T-cell (primary cell): Measurements from ENCODE around the gene RNASET2. TPM values are rescaled to one million over a fixed set of nuclear protein-coding genes. Genes with fewer than 3 reads are reported as not detected.
"Not testable (repeated sequence)": the region's sequence is repeated elsewhere in the genome, so short reads cannot be mapped to it uniquely, and the experiment has no call there.

Source experiments
- ATAC-seq, 4 experiments: fragments of 200-7000 bp in 3 of 4; fragments of 150-1000 bp in 1 of 4; cut with Tn5 transposase; replicated peaks in 1 of 4; 1 replicate in 3 of 4; 2 replicates in 1 of 4; pipeline ENCODE4 v1.10.0; 2021; ENCODE audit warnings: moderate library complexity in 3 of 4, mild to moderate bottlenecking in 2 of 4, moderate number of reproducible peaks in 1 of 4
- CTCF ChIA-PET, 2 donors: fragments of 300-600 bp; sonication (Branson Sonifier 250); formaldehyde crosslinking; loops; one replicate each; lab custom pipeline; 2022; ENCODE audit warnings: antibody characterized with exemption in 2 of 2; lab: Charles Lee
- POLR2A ChIA-PET, 2 donors: fragments of 300-600 bp; sonication (Branson Sonifier 250); formaldehyde crosslinking; loops; one replicate each; lab custom pipeline; 2022; ENCODE audit warnings: antibody characterized with exemption in 2 of 2; lab: Charles Lee
- DNase-seq, 35 experiments: peaks; one replicate each; pipeline versions ENCODE4 v3.0.0 to v3.0.0-alpha.2; 2013 to 2023
- H3K27ac ChIP-seq: one replicate; pipeline ENCODE4 v1.5.1; 2013; ENCODE audit warnings: low read length
- H3K27me3 ChIP-seq, 2 experiments: replicated peaks in 1 of 2; 1 replicate in 1 of 2; 2 replicates in 1 of 2; pipeline versions ENCODE4 v1.6.1 to v1.7.0; 2013; ENCODE audit warnings: low read length in 1 of 2, mixed read lengths in 1 of 2; ENCODE audit not compliant: control insufficient read depth in 2 of 2, insufficient read depth in 2 of 2; ENCODE audit errors: extremely low read depth in 1 of 2
- H3K36me3 ChIP-seq, 2 donors: 1 replicate in 1 of 2; 2 replicates in 1 of 2; pipeline versions ENCODE4 v1.6.1 to v1.7.0; 2013; ENCODE audit warnings: low read length in 1 of 2; ENCODE audit not compliant: control insufficient read depth in 2 of 2, insufficient read depth in 1 of 2; ENCODE audit errors: extremely low read depth in 1 of 2
- H3K4me1 ChIP-seq, 2 experiments: 1 replicate in 1 of 2; 2 replicates in 1 of 2; pipeline versions ENCODE4 v1.6.1 to v1.7.0; 2013; ENCODE audit warnings: low read length in 2 of 2, mixed read lengths in 1 of 2; ENCODE audit not compliant: insufficient read depth in 2 of 2, control insufficient read depth in 1 of 2; ENCODE audit errors: extremely low read depth in 1 of 2
- H3K4me3 ChIP-seq, 2 donors: 1 replicate in 1 of 2; 2 replicates in 1 of 2; pipeline versions ENCODE4 v1.5.1 to v1.7.0; 2013; ENCODE audit warnings: mild to moderate bottlenecking in 2 of 2, low read length in 1 of 2, moderate library complexity in 1 of 2; ENCODE audit not compliant: control insufficient read depth in 1 of 2; ENCODE audit errors: extremely low read depth in 1 of 2
- H3K9me3 ChIP-seq: 2 replicates; pipeline ENCODE4 v1.7.0; 2013
- H3K27ac Mint-ChIP-seq, 2 donors: one replicate each; pipeline ENCODE4 v1.8.0; 2020 to 2021; ENCODE audit warnings: mild to moderate bottlenecking in 2 of 2, mixed read lengths in 2 of 2
- H3K27me3 Mint-ChIP-seq, 2 donors: one replicate each; pipeline ENCODE4 v1.8.0; 2021 to 2022; ENCODE audit warnings: mixed read lengths in 2 of 2
- H3K36me3 Mint-ChIP-seq: one replicate; pipeline ENCODE4 v1.8.0; 2021; ENCODE audit warnings: mixed read lengths
- H3K4me1 Mint-ChIP-seq, 3 donors: one replicate each; pipeline ENCODE4 v1.8.0; 2020 to 2022; ENCODE audit warnings: mixed read lengths in 3 of 3, mild to moderate bottlenecking in 1 of 3
- H3K4me3 Mint-ChIP-seq, 3 donors: one replicate each; pipeline ENCODE4 v1.8.0; 2020 to 2022; ENCODE audit warnings: mild to moderate bottlenecking in 3 of 3, mixed read lengths in 3 of 3, moderate library complexity in 3 of 3
- H3K9me3 Mint-ChIP-seq, 3 donors: one replicate each; pipeline ENCODE4 v1.8.0; 2020 to 2022; ENCODE audit warnings: mixed read lengths in 3 of 3
- WGBS: methylation state at CpG from one replicate; pipeline ENCODE4 v1.1.5; 2013; ENCODE audit warnings: missing lambda C conversion rate; ENCODE audit not compliant: insufficient coverage; 5-methylcytosine and 5-hydroxymethylcytosine counted together
- total RNA-seq, 35 experiments: library from RNA in 6 of 35; stranded (reverse) in 6 of 35; fragments of 120-200 nt in 1 of 35; gene quantifications; one replicate each; pipeline versions ENCODE4 v1.2.1 to v1.2.4 and lab custom pipeline; 2013 to 2026

The RNASET2 gene
- total RNA-seq, 5 donors from 2014 or later (not counting 1 experiment from before 2014, with no cell fraction given), result 121 to 275 (median 252) TPM

DNA sequence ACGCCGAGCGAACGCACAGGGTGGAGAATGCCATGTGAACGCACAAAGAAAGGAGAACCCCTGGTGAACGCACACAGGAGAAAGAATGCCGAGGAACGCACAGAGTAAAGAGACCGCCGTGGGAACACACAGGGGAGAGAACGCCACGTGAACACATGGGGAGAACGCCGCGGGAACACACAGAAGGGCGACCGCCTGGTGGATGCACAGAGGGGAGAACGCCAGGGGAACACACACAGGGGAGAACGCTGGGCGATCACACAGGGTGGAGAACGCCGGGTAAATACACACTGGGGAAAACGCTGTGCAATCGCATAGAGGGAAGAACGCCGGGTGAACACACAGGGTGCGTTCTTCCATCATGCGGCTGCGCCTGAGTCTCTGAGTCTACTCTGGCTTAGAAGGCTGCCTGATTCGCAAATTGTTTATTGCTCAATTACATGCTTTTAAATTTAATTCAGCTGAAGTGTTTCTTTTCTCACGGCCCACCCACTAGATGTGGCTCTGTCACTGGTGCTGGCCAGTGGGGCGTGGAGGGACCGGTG is 54.1 kb downstream of the RNASET2 start:
- H3K36me3 ChIP-seq, result no peaks in the 10 kb centered on the region
- H3K27ac ChIP-seq, result no peak overlapping the region
- H3K4me1 Mint-ChIP-seq, result peaks cover 7 to 8% (median 7%) of the 10 kb centered on the region in 3 donors
- H3K27ac Mint-ChIP-seq, result no peak overlapping the region
- H3K4me3 ChIP-seq, result no peak overlapping the region
- POLR2A ChIA-PET, result no interaction called here
- no peaks in the 10 kb centered on the region for H3K9me3 Mint-ChIP-seq
- no peak for DNase-seq
- H3K4me1 ChIP-seq, result peaks cover 0 to 7% of the 10 kb centered on the region in 2 experiments
- no peaks in the 10 kb centered on the region for H3K27me3 ChIP-seq
- no peak for ATAC-seq
- H3K27me3 Mint-ChIP-seq, result no peaks in the 10 kb centered on the region
- no peak overlapping the region for H3K4me3 Mint-ChIP-seq
- WGBS, result 96% methylated on average over 33 of the region's 33 CpGs
- no peaks in the 10 kb centered on the region for H3K9me3 ChIP-seq
- H3K36me3 Mint-ChIP-seq, result peaks cover 11% of the 10 kb centered on the region
- CTCF ChIA-PET, result no interaction called here

DNA sequence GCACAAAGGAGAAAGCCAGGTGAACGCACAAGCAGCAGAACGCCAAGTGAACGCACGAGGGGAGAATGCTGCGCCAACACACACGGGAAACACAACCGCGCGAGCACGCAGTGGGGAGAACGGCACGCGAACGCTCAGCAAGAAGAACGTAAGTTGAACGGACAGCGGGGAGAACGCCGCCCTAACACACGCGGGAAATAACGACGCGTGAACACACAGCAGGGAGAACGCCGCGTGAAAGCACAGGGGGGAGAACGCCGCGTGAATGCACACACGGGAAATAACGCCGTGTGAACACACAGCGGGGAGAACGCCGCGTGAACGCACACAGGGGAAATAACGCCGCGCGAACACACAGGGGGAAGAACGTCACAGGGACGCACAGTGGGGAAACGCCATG is 54.7 kb downstream of the RNASET2 start:
- Mint-ChIP-seq H3K4me3 (no peak overlapping the region), H3K9me3 (no peaks in the 10 kb centered on the region), H3K4me1 (peaks cover under 1 to 2% (median under 1%) of the 10 kb centered on the region in 3 donors), H3K27me3 (no peaks in the 10 kb centered on the region), H3K36me3 (peaks cover 11% of the 10 kb centered on the region), H3K27ac (no peak overlapping the region)
- 96% methylated on average over 37 of the region's 45 CpGs for WGBS
- Histone ChIP-seq H3K27ac (no peak overlapping the region), H3K9me3 (no peaks in the 10 kb centered on the region), H3K4me3 (no peak overlapping the region), H3K27me3 (no peaks in the 10 kb centered on the region), H3K4me1 (peaks cover 0 to 1% of the 10 kb centered on the region in 2 experiments), H3K36me3 (no peaks in the 10 kb centered on the region)
- no peak for ATAC-seq
- ChIA-PET POLR2A (no interaction called here), CTCF (no interaction called here)
- no peak for DNase-seq

DNA sequence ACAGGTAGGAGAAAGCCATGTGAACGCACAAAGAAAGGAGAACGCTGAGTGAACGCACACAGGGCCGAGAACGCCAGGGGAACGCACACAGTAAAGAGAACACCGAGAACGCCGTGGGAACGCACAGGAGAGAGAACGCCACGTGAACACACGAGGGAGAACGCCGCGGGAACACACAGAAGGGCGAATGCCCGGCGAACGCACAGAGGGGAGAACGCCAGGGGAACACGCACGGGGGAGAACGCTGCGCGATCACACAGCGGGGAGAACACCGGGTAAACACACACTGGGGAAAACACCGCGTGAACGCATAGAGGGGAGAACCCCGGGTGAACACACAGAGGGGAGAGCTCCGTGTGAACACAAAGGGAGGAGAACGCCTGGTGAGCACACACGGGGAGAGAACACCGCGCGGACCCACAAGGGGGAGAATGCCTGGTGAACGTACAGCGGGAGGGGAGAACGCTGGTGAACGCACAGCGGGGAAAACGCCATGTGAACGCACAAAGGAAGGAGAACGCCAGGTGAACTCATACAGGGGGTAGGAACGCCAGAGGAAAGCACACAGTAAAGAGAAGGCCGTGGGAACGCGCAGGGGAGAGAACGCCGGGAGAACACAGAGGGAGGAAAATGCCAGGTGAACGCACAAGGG is 55.3 kb downstream of the RNASET2 start:
- Mint-ChIP-seq H3K27me3 (no peaks in the 10 kb centered on the region), H3K4me3 (no peak overlapping the region), H3K4me1 (no peaks in the 10 kb centered on the region), H3K9me3 (no peaks in the 10 kb centered on the region), H3K27ac (no peak overlapping the region), H3K36me3 (peaks cover 11% of the 10 kb centered on the region)
- ChIA-PET CTCF (no interaction called here), POLR2A (no interaction called here)
- WGBS, result 94% methylated on average over 47 of the region's 53 CpGs
- H3K4me1 ChIP-seq, result no peaks in the 10 kb centered on the region
- no peaks in the 10 kb centered on the region for H3K9me3 ChIP-seq
- no peak overlapping the region for H3K27ac ChIP-seq
- H3K36me3 ChIP-seq, result no peaks in the 10 kb centered on the region
- no peak overlapping the region for H3K4me3 ChIP-seq
- no peaks in the 10 kb centered on the region for H3K27me3 ChIP-seq
- DNase-seq, result no peak
- ATAC-seq, result no peak

DNA sequence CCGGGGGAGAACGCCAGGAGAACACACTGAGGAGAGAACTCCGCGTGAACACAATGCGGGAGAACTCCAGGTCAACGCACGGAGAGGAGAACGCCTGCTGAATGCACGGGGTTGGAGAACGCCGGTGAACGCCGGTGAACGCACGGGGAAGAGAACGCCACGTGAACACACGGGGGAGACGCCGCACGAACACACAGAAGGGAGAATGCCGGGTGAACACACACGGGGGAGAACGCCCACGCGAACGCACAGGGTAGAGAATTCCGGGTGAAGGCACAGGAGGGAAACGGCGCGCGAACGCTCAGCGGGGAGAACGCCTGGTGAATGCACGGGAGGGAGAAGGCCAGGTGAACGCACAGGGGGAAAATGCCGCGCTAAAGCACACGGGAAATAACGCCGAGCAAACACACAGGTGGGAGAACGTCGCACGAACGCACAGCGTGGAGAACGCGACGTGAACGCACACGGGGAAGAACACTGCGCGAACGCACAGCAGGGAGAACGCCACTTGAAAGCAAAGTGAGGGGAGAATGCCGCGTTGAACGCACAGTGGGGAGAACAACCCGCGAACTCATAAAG is 56.1 kb downstream of the RNASET2 start:
- H3K4me3 ChIP-seq, result no peak overlapping the region
- no peak overlapping the region for H3K27ac ChIP-seq
- no peaks in the 10 kb centered on the region for H3K36me3 ChIP-seq
- Mint-ChIP-seq H3K4me1 (no peaks in the 10 kb centered on the region), H3K27ac (peak overlapping the region in 1 of 2 donors; percentile 39), H3K27me3 (no peaks in the 10 kb centered on the region), H3K9me3 (no peaks in the 10 kb centered on the region), H3K4me3 (no peak overlapping the region), H3K36me3 (peaks cover 10% of the 10 kb centered on the region)
- DNase-seq (no peak), ATAC-seq (no peak)
- ChIA-PET POLR2A (no interaction called here), CTCF (no interaction called here)
- no peaks in the 10 kb centered on the region for H3K27me3 ChIP-seq
- no peaks in the 10 kb centered on the region for H3K4me1 ChIP-seq
- WGBS, result 98% methylated on average over 48 of the region's 61 CpGs
- H3K9me3 ChIP-seq, result no peaks in the 10 kb centered on the region

DNA sequence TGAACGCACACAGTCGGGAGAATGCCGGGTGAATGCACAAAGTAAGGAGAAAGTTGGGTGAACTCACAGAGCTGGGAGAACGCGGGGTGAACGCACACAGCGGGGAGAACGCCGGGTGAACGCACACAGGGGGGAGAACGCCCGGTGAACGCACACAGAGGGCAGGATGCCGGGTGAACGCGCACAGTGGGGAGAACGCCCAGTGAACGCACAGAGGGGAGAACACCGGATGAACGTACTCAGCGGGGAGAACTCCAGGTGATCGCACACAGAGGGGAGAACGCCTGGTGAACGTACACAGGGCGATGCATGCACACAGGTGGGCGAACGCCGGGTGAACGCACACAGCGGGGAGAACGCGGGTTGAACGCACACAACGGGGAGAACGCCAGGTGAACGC is 57.4 kb downstream of the RNASET2 start:
- no peaks in the 10 kb centered on the region for H3K9me3 Mint-ChIP-seq
- DNase-seq, result no peak
- H3K27me3 ChIP-seq, result no peaks in the 10 kb centered on the region
- H3K36me3 Mint-ChIP-seq, result peaks cover 6% of the 10 kb centered on the region
- H3K9me3 ChIP-seq, result no peaks in the 10 kb centered on the region
- H3K4me1 Mint-ChIP-seq, result no peaks in the 10 kb centered on the region
- ChIA-PET CTCF (no interaction called here), POLR2A (no interaction called here)
- no peak overlapping the region for H3K4me3 ChIP-seq
- 93% methylated on average over 36 of the region's 36 CpGs for WGBS
- ATAC-seq, result no peak
- no peaks in the 10 kb centered on the region for H3K27me3 Mint-ChIP-seq
- no peak overlapping the region for H3K4me3 Mint-ChIP-seq
- H3K27ac Mint-ChIP-seq, result no peak overlapping the region
- no peaks in the 10 kb centered on the region for H3K36me3 ChIP-seq
- H3K4me1 ChIP-seq, result no peaks in the 10 kb centered on the region
- no peak overlapping the region for H3K27ac ChIP-seq

DNA sequence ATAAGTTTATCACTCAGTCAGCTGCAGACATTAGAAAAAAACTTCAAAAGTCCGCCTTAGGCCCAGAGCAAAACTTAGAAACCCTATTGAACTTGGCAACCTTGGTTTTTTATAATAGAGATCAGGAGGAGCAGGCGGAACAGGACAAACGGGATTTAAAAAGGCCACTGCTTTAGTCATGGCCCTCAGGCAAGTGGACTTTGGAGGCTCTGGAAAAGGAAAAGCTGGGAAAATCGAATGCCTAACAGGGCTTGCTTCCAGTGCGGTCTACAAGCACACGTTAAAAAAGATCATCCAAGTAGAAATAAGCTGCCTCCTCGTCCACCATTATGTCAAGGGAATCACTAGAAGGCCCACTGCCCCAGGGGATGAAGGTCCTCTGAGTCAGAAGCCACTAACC is 61.7 kb downstream of the RNASET2 start:
- H3K4me3 Mint-ChIP-seq, H3K4me1 ChIP-seq, DNase-seq, H3K4me1 Mint-ChIP-seq, H3K27me3 Mint-ChIP-seq, POLR2A ChIA-PET, CTCF ChIA-PET, H3K27me3 ChIP-seq, H3K9me3 ChIP-seq, H3K27ac Mint-ChIP-seq, H3K4me3 ChIP-seq, H3K27ac ChIP-seq, ATAC-seq, H3K36me3 ChIP-seq: not testable (repeated sequence)
- 89% methylated on average over 4 of the region's 7 CpGs for WGBS
- peaks cover 25% of the 10 kb centered on the region for H3K36me3 Mint-ChIP-seq
- peaks cover 0 to 11% (median 3%) of the 10 kb centered on the region in 3 donors for H3K9me3 Mint-ChIP-seq
